Right lobe of liver (tissue), 6 donors: ENCODE measurements around the gene RABGEF1. TPM values are rescaled to one million over a fixed set of nuclear protein-coding genes. Genes with fewer than 3 reads are reported as not detected.

Source experiments
- ATAC-seq, 4 donors: fragments of 200-7000 bp; cut with Tn5 transposase; one replicate each; pipeline ENCODE4 v1.9.1; 2020; ENCODE audit warnings: mild to moderate bottlenecking in 4 of 4, moderate library complexity in 4 of 4
- DNase-seq, 3 donors: peaks; one replicate each; pipeline ENCODE4 v3.0.0-alpha.2; 2020
- H3K27ac ChIP-seq, 3 donors: fragments of 200-600 bp; one replicate each; pipeline ENCODE4 v1.8.0; 2022
- H3K27me3 ChIP-seq, 2 donors: fragments of 200-600 bp; one replicate each; pipeline ENCODE4 v1.8.0; 2022
- H3K36me3 ChIP-seq, 4 donors: fragments of 200-600 bp; sonication (generic) in 1 of 4; one replicate each; pipeline versions ENCODE4 v1.5.1 to v1.8.0; 2017 to 2022; ENCODE audit warnings: control low read depth in 1 of 4
- H3K4me1 ChIP-seq, 4 donors: fragments of 200-600 bp; sonication (generic) in 1 of 4; one replicate each; pipeline versions ENCODE4 v1.5.1 to v1.8.0; 2017 to 2022; ENCODE audit warnings: control low read depth in 1 of 4
- H3K4me3 ChIP-seq, 3 donors: fragments of 200-600 bp; one replicate each; pipeline ENCODE4 v1.8.0; 2022
- H3K9me3 ChIP-seq, 4 donors: fragments of 200-600 bp; sonication (generic) in 1 of 4; one replicate each; pipeline versions ENCODE4 v1.5.1 to v1.8.0; 2017 to 2022; ENCODE audit warnings: control low read depth in 1 of 4
- CTCF ChIP-seq, 4 donors: fragments of 200-600 bp in 3 of 4; fragments of 450-650 bp in 1 of 4; IDR thresholded peaks; one replicate each; pipeline versions ENCODE4 v1.5.1 to v1.8.0; 2016 to 2022; ENCODE audit warnings: antibody characterized with exemption in 4 of 4, mild to moderate bottlenecking in 2 of 4
- POLR2A ChIP-seq: fragments of 450-650 bp; IDR thresholded peaks from one replicate; pipeline ENCODE4 v1.6.1; 2017; ENCODE audit warnings: antibody characterized with exemption, mild to moderate bottlenecking
- WGBS: methylation state at CpG from one replicate; pipeline ENCODE4 v1.1.6; 2018; ENCODE audit warnings: low coverage, low lambda C conversion rate; ENCODE audit not compliant: insufficient coverage; ENCODE audit errors: missing lambda C conversion rate; 5-methylcytosine and 5-hydroxymethylcytosine counted together
- intact Hi-C, 2 donors: fragments of 100-400 bp; cut with DNase I; formaldehyde crosslinking; loops; one replicate each; pipeline versions ENCODE4 v1.11.2 to v1.14.1; 2022
- total RNA-seq, 6 experiments: library from RNA; depleted of rRNA in 2 of 6; stranded (reverse); fragments of >200 nt in 2 of 6; fragmentation: NEBNext Ultra II Directional in 3 of 6; extraction: Animal tissue kit (Norgen Biotek cat#: 25700) in 3 of 6; gene quantifications; one replicate each; pipeline versions ENCODE4 v1.1.0 to v1.2.4, GENCODE V29; 2016 to 2023
- donor health status: DM: no; HTN: yes; CAD: no.
- donor health status: DM: no; HTN: no; CAD: no.
- donor health status: DM: no; HTN: no; CAD: no.
- donor health status: DM: no; HTN: yes; CAD: no.
- donor health status: DM: no; HTN: yes; CAD: no.

The RABGEF1 gene
- total RNA-seq, 6 experiments from 2014 or later = 7.3 to 13.8 (median 10.2) TPM

GRCh38 chr7:66696774-66697191 lies 43.8 kb upstream of the RABGEF1 start:
- ATAC-seq (no peak), DNase-seq (no peak)
- TF ChIP-seq CTCF (IDR thresholded peaks at IDR 0.05) (no peak), POLR2A (no peak)
- Histone ChIP-seq H3K27ac (no peak overlapping the region), H3K27me3 (no peaks in the 10 kb centered on the region), H3K36me3 (no peaks in the 10 kb centered on the region), H3K4me1 (no peaks in the 10 kb centered on the region), H3K9me3 (no peaks in the 10 kb centered on the region), H3K4me3 (no peak overlapping the region)
- 78% methylated on average over 2 of the region's 2 CpGs for WGBS
- intact Hi-C loops = no loop called here

- Histone ChIP-seq H3K27ac (no peak overlapping the region), H3K9me3 (no peaks in the 10 kb centered on the region), H3K36me3 (no peaks in the 10 kb centered on the region), H3K4me1 (no peaks in the 10 kb centered on the region), H3K4me3 (no peak overlapping the region), H3K27me3 (no peaks in the 10 kb centered on the region)
- intact Hi-C loops = no loop called here
- peak in 3 of 4 donors; percentile 5 to 35 (median 8) for ATAC-seq
- 55% methylated on average over 11 of the region's 20 CpGs for whole genome bisulfite sequencing
- no peak for DNase-seq
- TF ChIP-seq POLR2A (no peak), CTCF (IDR thresholded peaks at IDR 0.05) (no peak)
These were observed 42.8 kb upstream of the RABGEF1 start for GRCh38 chr7:66697449-66698438.

- no peak for DNase-seq
- no peak for TF ChIP-seq POLR2A
- no peak for TF ChIP-seq CTCF (IDR thresholded peaks at IDR 0.05)
- no peak for ATAC-seq
- WGBS = 53% methylated on average over 2 of the region's 10 CpGs
- H3K4me1 ChIP-seq = no peaks in the 10 kb centered on the region
- no peaks in the 10 kb centered on the region for H3K9me3 ChIP-seq
- no peaks in the 10 kb centered on the region for H3K27me3 ChIP-seq
- H3K4me3 ChIP-seq = no peak overlapping the region
- intact Hi-C loops = no loop called here
- no peaks in the 10 kb centered on the region for H3K36me3 ChIP-seq
- no peak overlapping the region for H3K27ac ChIP-seq
These were observed 41.8 kb upstream of the RABGEF1 start for GRCh38 chr7:66698652-66699205.

GRCh38 chr7:66699998-66700397 lies 40.5 kb upstream of the RABGEF1 start:
- ATAC-seq = peak; percentile 42 to 49 (median 44)
- DNase-seq = no peak
- H3K4me3 ChIP-seq = no peak overlapping the region
- intact Hi-C loops = no loop called here
- no peaks in the 10 kb centered on the region for H3K27me3 ChIP-seq
- H3K9me3 ChIP-seq = no peaks in the 10 kb centered on the region
- TF ChIP-seq POLR2A (no peak), CTCF (IDR thresholded peaks at IDR 0.05) (no peak)
- no peaks in the 10 kb centered on the region for H3K36me3 ChIP-seq
- 73% methylated on average over 4 of the region's 6 CpGs for WGBS
- H3K27ac ChIP-seq = no peak overlapping the region
- H3K4me1 ChIP-seq = no peaks in the 10 kb centered on the region
